ENCODE results near the gene KRT77.

DNA sequence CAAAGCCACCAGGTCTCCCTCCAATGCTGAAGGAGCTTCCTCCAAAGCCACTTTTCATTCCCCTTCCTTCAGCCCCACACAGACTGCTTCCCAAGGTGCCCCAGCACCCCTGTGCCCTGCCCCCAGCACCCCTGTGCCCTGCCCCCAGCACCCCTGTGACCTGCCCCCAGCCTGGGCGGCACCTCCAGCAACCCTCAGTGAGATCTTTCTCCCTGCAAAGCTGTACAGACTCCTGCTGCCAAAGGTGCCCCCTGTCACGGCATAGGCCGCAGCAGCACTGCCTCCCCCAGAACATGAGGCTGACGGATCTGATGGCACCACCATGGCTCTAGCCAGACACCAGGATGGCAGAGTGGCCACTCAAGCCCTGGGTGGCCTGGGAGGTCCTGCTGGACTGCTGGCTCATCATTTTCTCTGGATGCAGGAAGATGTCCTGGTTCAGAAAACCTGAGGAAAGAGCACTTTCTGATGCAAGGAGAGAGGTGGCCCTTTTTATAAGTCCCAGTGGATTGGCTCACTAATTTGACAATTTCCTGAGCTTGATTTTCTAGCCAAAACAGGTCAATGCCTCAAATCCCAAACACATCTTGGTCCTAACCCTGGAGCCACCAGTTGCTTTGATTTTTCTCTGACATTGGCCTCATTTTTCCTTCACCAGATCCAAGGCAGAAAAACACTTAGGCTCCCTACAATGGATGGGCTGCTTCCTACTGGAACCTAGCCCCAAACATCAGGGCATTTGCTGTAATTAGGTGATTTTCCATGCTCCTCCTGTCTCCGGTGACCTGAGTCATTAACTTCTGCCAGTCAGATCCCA, 32.7 kb upstream of the KRT77 start:
- TF ChIP-seq EZH2 (IDR thresholded peaks at IDR 0.05; ENCODE audit: insufficient read depth, poor library complexity, severe bottlenecking), result no peak
- TF ChIP-seq EZH2phosphoT487 (IDR thresholded peaks at IDR 0.05; ENCODE audit: insufficient read depth, low read depth), result no peak
